Right atrium auricular region (tissue), 2 donors: ENCODE results near the gene UQCRC2. TPM values are rescaled to one million over a fixed set of nuclear protein-coding genes. Genes with fewer than 3 reads are reported as not detected.

Experiments
- DNase-seq: peaks from one replicate; pipeline ENCODE4 v3.0.0-alpha.2; 2019; ENCODE audit warnings: low spot score
- H3K27ac ChIP-seq, 2 donors: fragments of 200-600 bp; sonication (generic); 1 replicate in 1 of 2; 2 replicates in 1 of 2; pipeline ENCODE4 v1.5.1; 2016 to 2019
- H3K27me3 ChIP-seq, 2 donors: fragments of 200-600 bp; sonication (generic); one replicate each; pipeline versions ENCODE4 v1.5.1 to v1.6.0; 2017 to 2019
- H3K36me3 ChIP-seq: fragments of 200-600 bp; sonication (generic); one replicate; pipeline ENCODE4 v1.5.1; 2016
- H3K4me1 ChIP-seq, 2 donors: fragments of 200-600 bp; sonication (generic); one replicate each; pipeline versions ENCODE4 v1.5.1 to v1.6.0; 2017 to 2019
- H3K4me3 ChIP-seq, 2 donors: fragments of 200-600 bp; sonication (generic); 1 replicate in 1 of 2; 2 replicates in 1 of 2; pipeline ENCODE4 v1.5.1; 2017 to 2019; ENCODE audit warnings: mild to moderate bottlenecking in 1 of 2, moderate library complexity in 1 of 2
- H3K9me3 ChIP-seq, 2 donors: fragments of 200-600 bp; sonication (generic); one replicate each; pipeline ENCODE4 v1.5.1; 2019
- total RNA-seq, 2 donors: library from RNA; depleted of rRNA; stranded (reverse); fragments of >200 nt; gene quantifications; one replicate each; pipeline ENCODE4 v1.1.0, GENCODE V29; 2016
- TF ChIP-seq, protein P1 (sequence below), 2 donors: fragments of 200-600 bp; sonication (generic); IDR thresholded peaks; one replicate each; pipeline ENCODE4 v1.5.1; 2019; ENCODE audit warnings: antibody characterized with exemption in 2 of 2

Gene UQCRC2
- total RNA-seq, 2 donors from 2014 or later: 249 to 489 TPM

DNA sequence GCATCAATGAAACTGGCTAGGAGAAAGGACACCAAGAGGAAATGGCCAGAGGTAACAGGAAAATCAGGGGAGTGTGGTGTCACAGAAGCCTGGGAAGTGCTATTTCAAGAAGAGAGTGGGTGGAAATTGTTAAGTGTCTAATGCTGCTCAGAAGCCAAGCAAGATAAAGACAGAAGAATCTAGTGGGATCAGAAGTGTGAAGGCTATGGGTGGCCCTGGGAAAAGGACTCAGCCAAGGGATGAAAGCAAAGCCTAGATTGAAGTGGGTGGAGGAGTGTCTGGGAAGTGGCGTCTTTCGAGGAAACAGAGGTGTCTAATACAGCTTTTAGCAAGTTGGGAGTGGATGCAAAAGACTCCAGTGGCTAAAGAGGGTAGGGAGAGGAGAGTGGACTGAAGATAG is 34.3 kb downstream of the UQCRC2 start:
- H3K27me3 ChIP-seq: no peaks in the 10 kb centered on the region
- TF ChIP-seq, protein P1, sequence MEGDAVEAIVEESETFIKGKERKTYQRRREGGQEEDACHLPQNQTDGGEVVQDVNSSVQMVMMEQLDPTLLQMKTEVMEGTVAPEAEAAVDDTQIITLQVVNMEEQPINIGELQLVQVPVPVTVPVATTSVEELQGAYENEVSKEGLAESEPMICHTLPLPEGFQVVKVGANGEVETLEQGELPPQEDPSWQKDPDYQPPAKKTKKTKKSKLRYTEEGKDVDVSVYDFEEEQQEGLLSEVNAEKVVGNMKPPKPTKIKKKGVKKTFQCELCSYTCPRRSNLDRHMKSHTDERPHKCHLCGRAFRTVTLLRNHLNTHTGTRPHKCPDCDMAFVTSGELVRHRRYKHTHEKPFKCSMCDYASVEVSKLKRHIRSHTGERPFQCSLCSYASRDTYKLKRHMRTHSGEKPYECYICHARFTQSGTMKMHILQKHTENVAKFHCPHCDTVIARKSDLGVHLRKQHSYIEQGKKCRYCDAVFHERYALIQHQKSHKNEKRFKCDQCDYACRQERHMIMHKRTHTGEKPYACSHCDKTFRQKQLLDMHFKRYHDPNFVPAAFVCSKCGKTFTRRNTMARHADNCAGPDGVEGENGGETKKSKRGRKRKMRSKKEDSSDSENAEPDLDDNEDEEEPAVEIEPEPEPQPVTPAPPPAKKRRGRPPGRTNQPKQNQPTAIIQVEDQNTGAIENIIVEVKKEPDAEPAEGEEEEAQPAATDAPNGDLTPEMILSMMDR (IDR thresholded peaks at IDR 0.05): no peak
- peaks cover 15% of the 10 kb centered on the region for H3K36me3 ChIP-seq
- no peak for DNase-seq
- H3K27ac ChIP-seq: no peak overlapping the region
- peaks cover 0 to 46% of the 10 kb centered on the region in 2 donors for H3K4me1 ChIP-seq
- H3K9me3 ChIP-seq: no peaks in the 10 kb centered on the region
- H3K4me3 ChIP-seq: no peak overlapping the region

DNA sequence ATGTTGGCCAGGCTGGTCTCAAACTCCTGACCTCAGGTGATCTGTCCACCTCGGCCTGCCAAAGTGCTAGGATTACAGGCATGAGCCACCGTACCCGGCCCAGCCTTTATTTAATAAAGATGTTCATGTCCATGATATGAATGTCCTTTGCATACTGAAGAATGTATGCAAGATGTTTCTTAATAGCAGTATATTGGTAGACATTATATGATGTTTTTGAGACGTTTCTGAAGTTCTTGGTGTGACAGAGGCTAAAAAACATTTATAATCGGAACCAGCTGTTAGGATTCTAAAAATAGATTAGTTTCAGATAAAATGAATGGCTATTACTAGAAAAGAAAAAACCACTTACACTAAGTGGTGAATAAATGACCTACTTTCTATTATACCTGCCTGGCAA is 36.0 kb downstream of the UQCRC2 start:
- no peaks in the 10 kb centered on the region for H3K9me3 ChIP-seq
- no peak overlapping the region for H3K4me3 ChIP-seq
- TF ChIP-seq, protein P1 (IDR thresholded peaks at IDR 0.05): no peak
- H3K27me3 ChIP-seq: no peaks in the 10 kb centered on the region
- H3K27ac ChIP-seq: no peak overlapping the region
- no peak for DNase-seq
- H3K4me1 ChIP-seq: peaks cover 0 to 46% of the 10 kb centered on the region in 2 donors
- no peaks in the 10 kb centered on the region for H3K36me3 ChIP-seq

GRCh38 chr16:21989751-21990150 is 36.6 kb downstream of the UQCRC2 start:
- Histone ChIP-seq H3K4me3 (no peak overlapping the region), H3K36me3 (no peaks in the 10 kb centered on the region), H3K27ac (no peak overlapping the region), H3K27me3 (no peaks in the 10 kb centered on the region), H3K4me1 (peaks cover 0 to 46% of the 10 kb centered on the region in 2 donors), H3K9me3 (no peaks in the 10 kb centered on the region)
- DNase-seq: no peak
- TF ChIP-seq, protein P1 (IDR thresholded peaks at IDR 0.05): no peak

DNA sequence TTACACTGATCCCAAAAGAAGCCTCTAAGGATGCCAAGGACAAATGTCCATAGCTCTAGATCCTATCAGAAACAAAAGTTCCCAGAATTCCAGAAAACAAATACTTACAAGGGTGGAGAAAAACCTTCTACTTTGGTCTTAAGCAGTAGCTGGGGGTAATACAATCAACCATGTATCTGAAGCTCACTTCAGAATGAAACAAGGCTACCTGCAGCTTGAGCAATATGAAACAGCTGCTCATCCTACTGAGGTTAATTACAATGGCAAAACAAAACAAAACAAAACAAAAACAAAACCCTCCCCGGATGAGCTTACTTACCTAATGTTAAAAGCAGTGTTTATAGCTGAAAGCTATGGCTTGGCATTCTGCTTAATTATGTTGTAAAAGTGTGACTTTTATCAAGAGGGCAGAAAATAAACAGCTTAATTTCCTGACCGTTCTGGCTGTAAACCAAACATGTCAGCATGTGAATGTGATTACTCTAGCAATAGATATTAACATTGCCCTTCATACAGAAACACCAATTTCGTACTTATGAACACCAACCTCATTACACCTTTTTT is 37.3 kb downstream of the UQCRC2 start:
- TF ChIP-seq, protein P1 (IDR thresholded peaks at IDR 0.05): no peak
- no peak for DNase-seq
- Histone ChIP-seq H3K36me3 (no peaks in the 10 kb centered on the region), H3K9me3 (no peaks in the 10 kb centered on the region), H3K4me1 (peaks cover 0 to 41% of the 10 kb centered on the region in 2 donors), H3K27ac (no peak overlapping the region), H3K27me3 (no peaks in the 10 kb centered on the region), H3K4me3 (no peak overlapping the region)

- Histone ChIP-seq H3K36me3 (no peaks in the 10 kb centered on the region), H3K9me3 (no peaks in the 10 kb centered on the region), H3K4me3 (no peak overlapping the region), H3K27me3 (no peaks in the 10 kb centered on the region), H3K27ac (no peak overlapping the region), H3K4me1 (peaks cover 0 to 32% of the 10 kb centered on the region in 2 donors)
- no peak for DNase-seq
- TF ChIP-seq, protein P1 (IDR thresholded peaks at IDR 0.05): no peak
These were observed 38.5 kb downstream of the UQCRC2 start for GRCh38 chr16:21991621-21992020.

GRCh38 chr16:21994856-21995465 is 41.8 kb downstream of the UQCRC2 start:
- no peaks in the 10 kb centered on the region for H3K36me3 ChIP-seq
- no peaks in the 10 kb centered on the region for H3K9me3 ChIP-seq
- no peak overlapping the region for H3K4me3 ChIP-seq
- TF ChIP-seq, protein P1 (IDR thresholded peaks at IDR 0.05): no peak
- no peaks in the 10 kb centered on the region for H3K27me3 ChIP-seq
- H3K27ac ChIP-seq: no peak overlapping the region
- no peak for DNase-seq
- peaks cover 0 to 13% of the 10 kb centered on the region in 2 donors for H3K4me1 ChIP-seq
